ENCODE results near the gene RSRP1. TPM values are rescaled to one million over a fixed set of nuclear protein-coding genes. Genes with fewer than 3 reads are reported as not detected.
A peak's percentile ranks its signal among the peaks of the same experiment; 100 is the strongest.

Gene RSRP1
- total RNA-seq, 1 donor = 102 TPM

DNA sequence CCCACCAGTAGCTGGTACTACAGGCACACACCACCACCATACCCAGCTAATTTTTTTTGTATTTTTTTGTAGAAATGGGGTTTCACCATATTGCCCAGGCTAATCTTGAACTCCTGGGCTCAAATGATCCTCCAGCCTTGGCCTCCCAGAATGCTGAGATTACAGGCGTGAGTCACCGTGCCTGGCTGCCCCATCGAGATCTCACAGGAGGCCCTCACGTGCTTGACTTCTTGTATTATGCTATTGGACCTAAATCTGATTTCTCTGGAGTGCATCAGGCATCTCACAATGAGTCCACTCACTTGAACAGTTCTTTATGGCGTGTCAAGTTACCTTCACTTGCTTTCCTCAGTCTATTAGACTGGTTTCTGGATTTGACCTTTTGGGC lies 9.3 kb upstream of the RSRP1 start:
- H3K27ac ChIP-seq (ENCODE audit: low read depth, low read length) = peak overlapping the region; percentile 77
- H4K20me1 ChIP-seq (ENCODE audit: insufficient read depth, low read length) = no peaks in the 10 kb centered on the region
- H3K36me3 ChIP-seq (ENCODE audit: insufficient read depth, low read length) = no peaks in the 10 kb centered on the region
- peaks cover 40% of the 10 kb centered on the region for H3K4me1 ChIP-seq (ENCODE audit: insufficient read depth, low read length)
- no peaks in the 10 kb centered on the region for H3K27me3 ChIP-seq (ENCODE audit: insufficient read depth, low read length)
- TF ChIP-seq, protein P1, sequence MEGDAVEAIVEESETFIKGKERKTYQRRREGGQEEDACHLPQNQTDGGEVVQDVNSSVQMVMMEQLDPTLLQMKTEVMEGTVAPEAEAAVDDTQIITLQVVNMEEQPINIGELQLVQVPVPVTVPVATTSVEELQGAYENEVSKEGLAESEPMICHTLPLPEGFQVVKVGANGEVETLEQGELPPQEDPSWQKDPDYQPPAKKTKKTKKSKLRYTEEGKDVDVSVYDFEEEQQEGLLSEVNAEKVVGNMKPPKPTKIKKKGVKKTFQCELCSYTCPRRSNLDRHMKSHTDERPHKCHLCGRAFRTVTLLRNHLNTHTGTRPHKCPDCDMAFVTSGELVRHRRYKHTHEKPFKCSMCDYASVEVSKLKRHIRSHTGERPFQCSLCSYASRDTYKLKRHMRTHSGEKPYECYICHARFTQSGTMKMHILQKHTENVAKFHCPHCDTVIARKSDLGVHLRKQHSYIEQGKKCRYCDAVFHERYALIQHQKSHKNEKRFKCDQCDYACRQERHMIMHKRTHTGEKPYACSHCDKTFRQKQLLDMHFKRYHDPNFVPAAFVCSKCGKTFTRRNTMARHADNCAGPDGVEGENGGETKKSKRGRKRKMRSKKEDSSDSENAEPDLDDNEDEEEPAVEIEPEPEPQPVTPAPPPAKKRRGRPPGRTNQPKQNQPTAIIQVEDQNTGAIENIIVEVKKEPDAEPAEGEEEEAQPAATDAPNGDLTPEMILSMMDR (IDR thresholded peaks at IDR 0.05; ENCODE audit: extremely low read depth, low read depth, low read length) = no peak
- no peak overlapping the region for H2AFZ ChIP-seq (ENCODE audit: low read length)
- H3K4me2 ChIP-seq (ENCODE audit: insufficient read depth, low read length) = peak overlapping the region; percentile 53
- no peak overlapping the region for H3K4me3 ChIP-seq (ENCODE audit: insufficient read depth, low read length)
- no peaks in the 10 kb centered on the region for H3K9me3 ChIP-seq (ENCODE audit: low read depth, low read length)
- H3K79me2 ChIP-seq (ENCODE audit: insufficient read depth, low read length) = peaks cover 8% of the 10 kb centered on the region
- no peak for DNase-seq (ENCODE audit: insufficient read length, low spot score, missing footprints)

DNA sequence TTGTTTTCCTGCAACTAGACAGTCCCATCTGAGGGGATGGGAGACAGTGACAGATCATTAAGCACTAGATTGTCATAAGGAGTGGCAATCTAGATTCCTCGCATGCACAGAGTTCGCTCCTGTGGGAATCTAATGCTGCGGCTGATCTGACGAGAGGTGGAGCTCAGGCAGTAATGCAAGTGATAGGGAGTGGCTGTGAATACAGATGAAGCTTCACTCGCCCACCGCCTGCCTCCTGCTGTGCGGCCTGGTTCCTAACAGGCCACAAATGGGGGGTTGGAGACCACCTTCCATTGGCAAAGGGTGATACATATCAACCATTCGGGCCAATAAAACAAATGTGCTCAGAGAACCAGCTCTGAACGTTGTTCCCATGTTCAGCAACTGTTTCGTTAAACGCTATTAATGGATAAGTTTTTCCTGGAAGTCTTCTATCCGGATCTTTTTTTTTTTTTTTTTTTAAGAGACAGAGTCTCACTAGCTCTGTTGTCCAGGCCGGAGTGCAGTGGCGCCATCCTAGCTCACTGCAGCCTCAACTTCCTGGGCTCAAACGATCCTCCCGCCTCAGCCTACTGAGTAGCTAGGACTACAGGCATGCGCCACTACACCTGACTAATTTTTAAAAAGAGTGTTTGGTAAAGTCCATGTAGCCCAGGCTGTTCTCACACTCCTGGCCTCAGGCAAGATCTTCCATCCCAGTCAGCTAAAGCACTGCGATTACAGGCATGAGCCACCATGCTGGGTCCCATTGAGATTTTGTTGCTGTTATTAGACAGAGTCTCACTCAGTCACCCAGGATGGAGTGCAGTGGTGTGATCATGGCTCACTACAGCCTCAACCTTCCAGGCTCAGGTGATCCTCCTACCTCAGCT lies 8.7 kb upstream of the RSRP1 start:
- Histone ChIP-seq H2AFZ (ENCODE audit: low read length) (no peak overlapping the region), H3K9me3 (ENCODE audit: low read depth, low read length) (no peaks in the 10 kb centered on the region), H3K4me1 (ENCODE audit: insufficient read depth, low read length) (peaks cover 40% of the 10 kb centered on the region), H3K79me2 (ENCODE audit: insufficient read depth, low read length) (peaks cover 8% of the 10 kb centered on the region), H3K36me3 (ENCODE audit: insufficient read depth, low read length) (no peaks in the 10 kb centered on the region), H3K4me2 (ENCODE audit: insufficient read depth, low read length) (no peak overlapping the region), H3K4me3 (ENCODE audit: insufficient read depth, low read length) (no peak overlapping the region), H3K27me3 (ENCODE audit: insufficient read depth, low read length) (no peaks in the 10 kb centered on the region), H4K20me1 (ENCODE audit: insufficient read depth, low read length) (no peaks in the 10 kb centered on the region), H3K27ac (ENCODE audit: low read depth, low read length) (peak overlapping the region; percentile 77)
- no peak for DNase-seq (ENCODE audit: insufficient read length, low spot score, missing footprints)
- TF ChIP-seq, protein P1 (IDR thresholded peaks at IDR 0.05; ENCODE audit: extremely low read depth, low read depth, low read length) = no peak

- Histone ChIP-seq H3K4me1 (ENCODE audit: insufficient read depth, low read length) (peaks cover 29% of the 10 kb centered on the region), H3K9me3 (ENCODE audit: low read depth, low read length) (no peaks in the 10 kb centered on the region), H3K4me3 (ENCODE audit: insufficient read depth, low read length) (no peak overlapping the region), H3K4me2 (ENCODE audit: insufficient read depth, low read length) (peak overlapping the region; percentile 11), H3K27me3 (ENCODE audit: insufficient read depth, low read length) (no peaks in the 10 kb centered on the region), H2AFZ (ENCODE audit: low read length) (no peak overlapping the region), H3K27ac (ENCODE audit: low read depth, low read length) (peak overlapping the region; percentile 65), H3K79me2 (ENCODE audit: insufficient read depth, low read length) (peaks cover 8% of the 10 kb centered on the region), H3K36me3 (ENCODE audit: insufficient read depth, low read length) (no peaks in the 10 kb centered on the region), H4K20me1 (ENCODE audit: insufficient read depth, low read length) (no peaks in the 10 kb centered on the region)
- peak; percentile 69 for DNase-seq (ENCODE audit: insufficient read length, low spot score, missing footprints)
- TF ChIP-seq, protein P1 (IDR thresholded peaks at IDR 0.05; ENCODE audit: extremely low read depth, low read depth, low read length) = no peak
Measured at GRCh38 chr1:25253911-25254310, 6.7 kb upstream of the RSRP1 start.
